ENCODE data around the gene SIDT2. TPM values are rescaled to one million over a fixed set of nuclear protein-coding genes. Genes with fewer than 3 reads are reported as not detected.
A peak's percentile ranks its signal among the peaks of the same experiment; 100 is the strongest.
"Not testable (repeated sequence)": the region's sequence is repeated elsewhere in the genome, so short reads cannot be mapped to it uniquely, and the experiment has no call there.

Gene SIDT2
- total and polyA plus RNA-seq, 4 donors = 24.5 to 51.7 (median 36.5) TPM

DNA sequence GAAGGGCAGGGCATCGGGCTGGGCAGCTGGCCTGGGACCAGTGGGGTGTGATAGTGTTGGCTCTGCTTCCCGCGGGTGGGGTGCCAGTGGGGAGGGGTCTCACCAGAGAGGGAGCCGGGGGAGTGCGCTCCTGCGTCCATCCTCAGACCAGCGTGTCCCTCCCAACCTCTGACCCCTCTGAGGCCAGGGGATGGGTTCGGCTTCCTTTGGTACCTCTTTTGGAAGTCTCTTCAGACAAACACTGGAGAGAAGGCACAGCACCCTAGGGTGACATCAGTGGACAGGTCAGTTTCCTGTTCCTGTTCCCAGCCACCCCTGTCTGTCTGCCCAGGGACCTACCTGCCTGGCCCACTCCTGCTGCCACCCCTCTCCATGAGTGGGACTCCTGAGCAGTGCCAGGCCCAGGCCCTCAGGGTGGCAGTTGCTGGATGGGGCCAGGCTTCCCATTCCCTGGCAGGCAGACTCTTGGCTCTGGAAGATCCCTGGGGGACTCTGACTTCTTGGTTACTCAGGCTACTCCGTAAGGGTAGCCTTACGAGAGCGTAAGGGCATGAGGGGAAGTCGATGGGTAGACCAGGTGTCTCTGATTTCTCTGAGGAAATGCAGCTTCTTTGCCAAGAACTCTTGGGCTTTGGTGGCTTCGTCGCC is 23.2 kb downstream of the SIDT2 start:
- peaks cover 43% of the 10 kb centered on the region for H3K36me3 ChIP-seq (ENCODE audit: control insufficient read depth, insufficient read depth, low read length)
- whole genome bisulfite sequencing (ENCODE audit: insufficient coverage) = 76% methylated on average over 13 of the region's 14 CpGs

GRCh38 chr11:117202386-117203068 is 24.0 kb downstream of the SIDT2 start:
- WGBS (ENCODE audit: insufficient coverage) = 83% methylated on average over 7 of the region's 7 CpGs
- no peak overlapping the region for H3K27ac ChIP-seq (ENCODE audit: low read depth, low read length)
- H3K9me3 ChIP-seq (ENCODE audit: control insufficient read depth, insufficient read depth, low read length) = no peaks in the 10 kb centered on the region
- H3K4me3 ChIP-seq (ENCODE audit: low read depth, low read length) = no peak overlapping the region
- H3K4me1 ChIP-seq (ENCODE audit: control insufficient read depth, insufficient read depth, low read length) = peaks cover 48% of the 10 kb centered on the region
- no peaks in the 10 kb centered on the region for H3K27me3 ChIP-seq (ENCODE audit: control insufficient read depth, insufficient read depth, low read length)
- peaks cover 37% of the 10 kb centered on the region for H3K36me3 ChIP-seq (ENCODE audit: control insufficient read depth, insufficient read depth, low read length)
- DNase-seq (ENCODE audit: low read depth in 4 of 6, low spot score in 6 of 6) = no peak

More for the DNA sequence above, 23.2 kb downstream of the SIDT2 start:
- Histone ChIP-seq H3K9me3 (ENCODE audit: control insufficient read depth, insufficient read depth, low read length) (no peaks in the 10 kb centered on the region), H3K27me3 (ENCODE audit: control insufficient read depth, insufficient read depth, low read length) (no peaks in the 10 kb centered on the region), H3K4me1 (ENCODE audit: control insufficient read depth, insufficient read depth, low read length) (peaks cover 48% of the 10 kb centered on the region), H3K27ac (ENCODE audit: low read depth, low read length) (no peak overlapping the region), H3K4me3 (ENCODE audit: low read depth, low read length) (no peak overlapping the region)
- no peak for DNase-seq (ENCODE audit: low read depth in 4 of 6, low spot score in 6 of 6)

GRCh38 chr11:117203069-117203407 is 24.5 kb downstream of the SIDT2 start:
- H3K36me3 ChIP-seq (ENCODE audit: control insufficient read depth, insufficient read depth, low read length) = peaks cover 32% of the 10 kb centered on the region
- DNase-seq (ENCODE audit: low read depth in 4 of 6, low spot score in 6 of 6) = no peak
- no peaks in the 10 kb centered on the region for H3K27me3 ChIP-seq (ENCODE audit: control insufficient read depth, insufficient read depth, low read length)
- no peak overlapping the region for H3K4me3 ChIP-seq (ENCODE audit: low read depth, low read length)
- no peaks in the 10 kb centered on the region for H3K9me3 ChIP-seq (ENCODE audit: control insufficient read depth, insufficient read depth, low read length)
- H3K27ac ChIP-seq (ENCODE audit: low read depth, low read length) = no peak overlapping the region
- H3K4me1 ChIP-seq (ENCODE audit: control insufficient read depth, insufficient read depth, low read length) = peaks cover 48% of the 10 kb centered on the region
- 97% methylated on average over 10 of the region's 10 CpGs for WGBS (ENCODE audit: insufficient coverage)

GRCh38 chr11:117204283-117205080 is 25.9 kb downstream of the SIDT2 start:
- 71% methylated on average over 13 of the region's 17 CpGs for WGBS (ENCODE audit: insufficient coverage)
- Histone ChIP-seq H3K36me3 (ENCODE audit: control insufficient read depth, insufficient read depth, low read length) (peaks cover 32% of the 10 kb centered on the region), H3K27ac (ENCODE audit: low read depth, low read length) (no peak overlapping the region), H3K4me3 (ENCODE audit: low read depth, low read length) (no peak overlapping the region), H3K9me3 (ENCODE audit: control insufficient read depth, insufficient read depth, low read length) (no peaks in the 10 kb centered on the region), H3K27me3 (ENCODE audit: control insufficient read depth, insufficient read depth, low read length) (no peaks in the 10 kb centered on the region), H3K4me1 (ENCODE audit: control insufficient read depth, insufficient read depth, low read length) (peaks cover 35% of the 10 kb centered on the region)
- DNase-seq (ENCODE audit: low read depth in 4 of 6, low spot score in 6 of 6) = no peak

- 92% methylated on average over 5 of the region's 11 CpGs for WGBS (ENCODE audit: insufficient coverage)
- Histone ChIP-seq H3K4me3 (ENCODE audit: low read depth, low read length) (no peak overlapping the region), H3K27me3 (ENCODE audit: control insufficient read depth, insufficient read depth, low read length) (no peaks in the 10 kb centered on the region), H3K9me3 (ENCODE audit: control insufficient read depth, insufficient read depth, low read length) (no peaks in the 10 kb centered on the region), H3K27ac (ENCODE audit: low read depth, low read length) (peak overlapping the region; percentile 25), H3K4me1 (ENCODE audit: control insufficient read depth, insufficient read depth, low read length) (peaks cover 31% of the 10 kb centered on the region), H3K36me3 (ENCODE audit: control insufficient read depth, insufficient read depth, low read length) (peaks cover 32% of the 10 kb centered on the region)
- no peak for DNase-seq (ENCODE audit: low read depth in 4 of 6, low spot score in 6 of 6)
These were observed 26.8 kb downstream of the SIDT2 start for GRCh38 chr11:117205211-117205818.

DNA sequence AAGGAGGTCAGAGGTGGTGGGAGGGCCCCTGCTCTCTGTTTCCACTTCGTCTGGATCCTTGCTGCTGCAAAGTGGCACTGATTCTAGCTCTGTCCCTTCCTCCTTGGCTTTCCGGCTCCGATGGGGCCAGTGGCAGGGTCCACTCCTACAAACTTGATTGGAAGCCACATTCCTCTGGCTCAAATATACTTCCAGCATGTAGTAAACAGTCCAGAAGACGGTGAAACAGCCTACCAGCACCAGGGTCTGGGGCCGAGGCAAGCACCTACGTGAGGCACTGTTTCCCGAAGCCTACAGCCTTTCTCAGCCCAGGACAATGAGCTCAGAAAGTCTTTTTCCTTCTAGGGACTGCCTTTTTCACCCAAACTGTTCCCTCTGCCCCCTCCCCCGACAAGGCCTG is 27.6 kb downstream of the SIDT2 start:
- peaks cover 31% of the 10 kb centered on the region for H3K4me1 ChIP-seq (ENCODE audit: control insufficient read depth, insufficient read depth, low read length)
- H3K4me3 ChIP-seq (ENCODE audit: low read depth, low read length); DNase-seq (ENCODE audit: low read depth in 4 of 6, low spot score in 6 of 6); H3K27ac ChIP-seq (ENCODE audit: low read depth, low read length); H3K9me3 ChIP-seq (ENCODE audit: control insufficient read depth, insufficient read depth, low read length); H3K27me3 ChIP-seq (ENCODE audit: control insufficient read depth, insufficient read depth, low read length): not testable (repeated sequence)
- peaks cover 39% of the 10 kb centered on the region for H3K36me3 ChIP-seq (ENCODE audit: control insufficient read depth, insufficient read depth, low read length)
- WGBS (ENCODE audit: insufficient coverage) = 94% methylated on average over 5 of the region's 8 CpGs

GRCh38 chr11:117206859-117207258 is 28.3 kb downstream of the SIDT2 start:
- not testable (repeated sequence) for H3K27me3 ChIP-seq (ENCODE audit: control insufficient read depth, insufficient read depth, low read length); H3K4me3 ChIP-seq (ENCODE audit: low read depth, low read length); DNase-seq (ENCODE audit: low read depth in 4 of 6, low spot score in 6 of 6); H3K27ac ChIP-seq (ENCODE audit: low read depth, low read length); H3K9me3 ChIP-seq (ENCODE audit: control insufficient read depth, insufficient read depth, low read length)
- Histone ChIP-seq H3K36me3 (ENCODE audit: control insufficient read depth, insufficient read depth, low read length) (peaks cover 36% of the 10 kb centered on the region), H3K4me1 (ENCODE audit: control insufficient read depth, insufficient read depth, low read length) (peaks cover 26% of the 10 kb centered on the region)
- WGBS (ENCODE audit: insufficient coverage) = no CpG with 5 or more reads among the region's 11 CpGs

- Histone ChIP-seq H3K36me3 (ENCODE audit: control insufficient read depth, insufficient read depth, low read length) (peaks cover 32% of the 10 kb centered on the region), H3K4me1 (ENCODE audit: control insufficient read depth, insufficient read depth, low read length) (peaks cover 20% of the 10 kb centered on the region)
- H3K9me3 ChIP-seq (ENCODE audit: control insufficient read depth, insufficient read depth, low read length); H3K27me3 ChIP-seq (ENCODE audit: control insufficient read depth, insufficient read depth, low read length); DNase-seq (ENCODE audit: low read depth in 4 of 6, low spot score in 6 of 6); H3K27ac ChIP-seq (ENCODE audit: low read depth, low read length); H3K4me3 ChIP-seq (ENCODE audit: low read depth, low read length): not testable (repeated sequence)
- 88% methylated on average over 4 of the region's 5 CpGs for WGBS (ENCODE audit: insufficient coverage)
These were observed 28.9 kb downstream of the SIDT2 start for GRCh38 chr11:117207481-117207880.

- not testable (repeated sequence) for H3K27ac ChIP-seq (ENCODE audit: low read depth, low read length); H3K27me3 ChIP-seq (ENCODE audit: control insufficient read depth, insufficient read depth, low read length); H3K9me3 ChIP-seq (ENCODE audit: control insufficient read depth, insufficient read depth, low read length); H3K4me3 ChIP-seq (ENCODE audit: low read depth, low read length); DNase-seq (ENCODE audit: low read depth in 4 of 6, low spot score in 6 of 6)
- no CpG with 5 or more reads among the region's 13 CpGs for WGBS (ENCODE audit: insufficient coverage)
- peaks cover 18% of the 10 kb centered on the region for H3K4me1 ChIP-seq (ENCODE audit: control insufficient read depth, insufficient read depth, low read length)
- H3K36me3 ChIP-seq (ENCODE audit: control insufficient read depth, insufficient read depth, low read length) = peaks cover 30% of the 10 kb centered on the region
These were observed 30.2 kb downstream of the SIDT2 start for GRCh38 chr11:117208710-117209109.
